ENCODE results near the gene PHACTR2. TPM values are rescaled to one million over a fixed set of nuclear protein-coding genes. Genes with fewer than 3 reads are reported as not detected.

PHACTR2 gene
- total RNA-seq, 2 donors from 2014 or later = 24.3 to 30.6 TPM

DNA sequence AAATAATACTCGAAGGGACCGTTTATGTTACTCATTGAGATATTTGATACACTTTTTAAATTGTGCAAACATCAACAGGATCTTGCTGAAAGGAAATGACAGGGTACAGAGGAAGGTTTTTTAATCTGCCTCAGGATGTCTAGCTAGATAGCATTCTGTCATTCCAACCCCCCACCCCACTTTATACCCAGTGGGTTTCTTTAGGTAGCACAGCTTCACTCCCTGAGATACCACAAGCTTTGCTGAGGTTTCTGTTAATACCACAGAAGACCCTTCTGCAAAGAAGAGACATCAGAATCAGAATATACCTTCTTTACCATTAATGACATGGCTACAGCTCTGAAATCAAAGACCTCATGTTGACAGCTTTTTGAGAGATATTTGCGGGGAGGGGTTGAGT lies 1.3 kb downstream of the PHACTR2 start:
- Mint-ChIP-seq H3K27ac (peak overlapping the region; percentile 80), H3K4me1 (ENCODE audit: low read depth) (peaks cover 22% of the 10 kb centered on the region)
- ATAC-seq (replicated peaks in 1 of 2) = no peak

DNA sequence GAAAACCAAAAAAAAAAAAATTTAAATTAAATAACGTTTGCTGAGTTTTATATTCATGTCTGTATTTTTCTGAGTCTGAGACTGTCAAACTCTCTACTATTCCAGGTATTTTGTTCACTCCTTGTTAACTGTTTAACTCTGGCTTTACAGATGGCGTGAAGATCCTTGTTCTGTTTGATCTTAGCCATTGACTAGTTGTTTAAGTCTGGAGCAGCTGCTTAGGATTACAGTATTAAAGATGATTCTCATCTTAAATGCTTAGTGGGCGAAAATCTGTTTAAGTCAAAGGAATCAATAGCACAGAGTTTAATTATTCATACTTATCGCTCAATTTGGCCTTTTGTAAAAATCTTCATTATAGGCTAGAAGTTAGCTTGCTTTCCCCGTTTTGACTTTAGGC lies 2.4 kb downstream of the PHACTR2 start:
- no peak for ATAC-seq (replicated peaks in 1 of 2)
- Mint-ChIP-seq H3K4me1 (ENCODE audit: low read depth) (peaks cover 22% of the 10 kb centered on the region), H3K36me3 (ENCODE audit: insufficient read depth in 2 of 2) (peaks cover 2 to 5% of the 10 kb centered on the region in 2 donors), H3K27ac (no peak overlapping the region), H3K27me3 (ENCODE audit: low read depth) (peaks cover 10% of the 10 kb centered on the region), H3K9me3 (peaks cover 4% of the 10 kb centered on the region in 2 donors), H3K4me3 (no peak overlapping the region)
- no peak for DNase-seq

More for the DNA sequence above, 1.3 kb downstream of the PHACTR2 start:
- H3K36me3 Mint-ChIP-seq (ENCODE audit: insufficient read depth in 2 of 2) = peaks cover 2 to 5% of the 10 kb centered on the region in 2 donors
- peaks cover 4% of the 10 kb centered on the region in 2 donors for H3K9me3 Mint-ChIP-seq
- peaks cover 10% of the 10 kb centered on the region for H3K27me3 Mint-ChIP-seq (ENCODE audit: low read depth)
- no peak for DNase-seq
- H3K4me3 Mint-ChIP-seq = peak overlapping the region; percentile 80 to 92

DNA sequence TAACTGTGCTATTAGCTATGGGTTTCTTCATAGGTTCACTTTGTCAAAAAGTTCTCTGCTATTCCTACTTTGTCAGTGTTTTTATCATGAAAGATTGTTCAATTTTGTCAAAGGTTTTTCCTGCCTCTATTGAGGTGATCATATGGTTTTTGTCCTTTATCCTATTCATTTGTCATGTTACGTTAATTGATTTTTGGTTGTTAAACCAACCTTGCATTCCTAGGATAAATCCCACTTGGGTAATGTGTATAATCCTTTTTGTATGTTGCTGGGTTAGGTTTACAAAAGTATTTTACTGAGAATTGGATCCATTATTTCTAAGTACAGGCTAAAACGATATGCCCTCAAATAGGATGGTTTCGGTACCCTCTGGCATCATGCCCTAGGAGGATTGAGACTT lies 5.0 kb downstream of the PHACTR2 start:
- Mint-ChIP-seq H3K9me3 (peaks cover 4% of the 10 kb centered on the region in 2 donors), H3K4me3 (no peak overlapping the region), H3K36me3 (ENCODE audit: insufficient read depth in 2 of 2) (peaks cover 2 to 5% of the 10 kb centered on the region in 2 donors), H3K27me3 (ENCODE audit: low read depth) (peaks cover 10% of the 10 kb centered on the region), H3K4me1 (ENCODE audit: low read depth) (peaks cover 22% of the 10 kb centered on the region), H3K27ac (no peak overlapping the region)
- DNase-seq = no peak
- no peak for ATAC-seq (replicated peaks in 1 of 2)

DNA sequence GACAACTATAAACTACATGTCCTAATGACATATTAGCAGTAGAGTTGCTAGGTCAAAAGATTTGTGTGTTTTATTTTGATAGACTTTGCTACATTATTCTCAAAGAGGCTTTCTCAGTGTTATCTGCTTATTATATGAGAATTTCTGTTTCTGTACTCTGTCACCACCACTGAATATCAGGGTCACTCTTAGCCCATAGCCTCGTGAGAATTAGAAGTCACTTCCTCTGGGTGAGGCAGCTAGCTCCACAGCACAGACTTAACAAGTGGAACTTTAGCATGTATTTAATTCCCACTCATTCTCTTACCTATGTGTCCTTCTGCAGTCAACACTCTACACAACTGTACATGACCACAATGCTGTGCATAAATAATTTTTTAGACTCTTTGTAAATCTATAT lies 6.7 kb downstream of the PHACTR2 start:
- Mint-ChIP-seq H3K4me1 (ENCODE audit: low read depth) (peaks cover 20% of the 10 kb centered on the region), H3K9me3 (peaks cover 4% of the 10 kb centered on the region in 2 donors), H3K27ac (no peak overlapping the region), H3K27me3 (ENCODE audit: low read depth) (peaks cover under 1% of the 10 kb centered on the region), H3K36me3 (ENCODE audit: insufficient read depth in 2 of 2) (peaks cover 2 to 5% of the 10 kb centered on the region in 2 donors), H3K4me3 (no peak overlapping the region)
- ATAC-seq (replicated peaks in 1 of 2) = no peak
- no peak for DNase-seq

DNA sequence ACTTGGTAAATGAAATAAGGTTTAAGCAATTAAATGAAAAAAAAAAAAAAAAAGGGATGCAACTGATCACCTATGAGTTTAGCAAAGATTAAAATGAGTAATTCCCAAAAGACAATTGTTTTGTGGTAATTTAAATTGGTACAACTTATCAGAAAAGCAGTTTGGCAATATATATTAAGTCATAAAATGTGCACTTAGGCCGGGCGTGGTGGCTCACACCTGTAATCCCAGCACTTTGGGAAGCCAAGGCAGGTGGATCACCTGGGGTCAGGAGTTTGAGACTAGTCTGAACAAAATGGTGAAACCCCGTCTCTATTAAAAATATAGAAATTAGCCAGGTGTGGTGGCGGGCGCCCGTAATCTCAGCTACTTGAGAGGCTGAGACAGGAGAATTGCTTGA lies 7.9 kb downstream of the PHACTR2 start:
- no peak for DNase-seq
- H3K27me3 Mint-ChIP-seq (ENCODE audit: low read depth) = no peaks in the 10 kb centered on the region
- H3K4me1 Mint-ChIP-seq (ENCODE audit: low read depth) = peaks cover 24% of the 10 kb centered on the region
- H3K4me3 Mint-ChIP-seq = no peak overlapping the region
- no peak overlapping the region for H3K27ac Mint-ChIP-seq
- H3K36me3 Mint-ChIP-seq (ENCODE audit: insufficient read depth in 2 of 2) = peaks cover 2 to 5% of the 10 kb centered on the region in 2 donors
- no peak for ATAC-seq (replicated peaks in 1 of 2)
- H3K9me3 Mint-ChIP-seq = peaks cover 4% of the 10 kb centered on the region in 2 donors

DNA sequence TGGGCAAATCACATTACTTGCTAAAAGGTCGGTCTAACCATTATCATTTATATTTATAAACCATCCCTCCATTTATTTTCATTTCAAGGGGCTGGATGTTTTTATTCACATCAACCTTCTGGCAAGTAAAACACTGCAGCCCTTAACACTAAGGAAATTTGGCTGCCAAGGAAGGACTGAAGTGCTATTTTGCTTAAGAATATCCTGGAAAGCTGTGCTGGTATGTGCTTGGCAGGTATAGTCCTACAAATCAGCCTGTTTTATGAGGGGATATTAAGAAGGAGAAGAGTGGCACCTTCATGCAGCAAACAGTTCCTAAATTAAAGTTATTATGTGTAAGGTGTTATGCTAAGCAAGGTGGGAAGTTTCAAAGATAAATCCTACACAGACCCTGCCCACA lies 9.8 kb downstream of the PHACTR2 start:
- DNase-seq (no peak), ATAC-seq (replicated peaks in 1 of 2) (no peak)
- Mint-ChIP-seq H3K4me1 (ENCODE audit: low read depth) (peaks cover 20% of the 10 kb centered on the region), H3K36me3 (ENCODE audit: insufficient read depth in 2 of 2) (peaks cover 2 to 5% of the 10 kb centered on the region in 2 donors), H3K4me3 (no peak overlapping the region), H3K9me3 (peaks cover 3 to 4% of the 10 kb centered on the region in 2 donors), H3K27ac (no peak overlapping the region), H3K27me3 (ENCODE audit: low read depth) (no peaks in the 10 kb centered on the region)

DNA sequence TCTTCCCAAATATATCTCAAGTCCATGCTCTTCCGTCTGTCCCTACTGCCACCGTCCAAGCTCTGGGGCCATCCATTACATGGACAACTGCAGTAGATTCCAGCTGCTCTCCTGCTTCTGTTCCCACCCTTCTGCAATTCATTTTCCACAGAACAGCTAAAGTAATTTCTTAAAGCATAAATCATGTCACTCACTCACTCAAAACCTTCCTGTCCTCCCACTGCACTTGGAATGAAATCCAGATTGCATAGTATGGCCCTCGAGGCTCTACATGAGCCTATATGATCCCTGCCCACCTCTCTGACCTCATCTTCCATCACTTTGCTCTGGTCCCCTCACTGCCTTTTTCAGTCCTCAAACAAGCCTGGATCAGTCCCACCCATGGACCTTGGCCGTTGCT lies 10.9 kb downstream of the PHACTR2 start:
- Mint-ChIP-seq H3K9me3 (no peaks in the 10 kb centered on the region), H3K27ac (no peak overlapping the region), H3K4me3 (no peak overlapping the region)

DNA sequence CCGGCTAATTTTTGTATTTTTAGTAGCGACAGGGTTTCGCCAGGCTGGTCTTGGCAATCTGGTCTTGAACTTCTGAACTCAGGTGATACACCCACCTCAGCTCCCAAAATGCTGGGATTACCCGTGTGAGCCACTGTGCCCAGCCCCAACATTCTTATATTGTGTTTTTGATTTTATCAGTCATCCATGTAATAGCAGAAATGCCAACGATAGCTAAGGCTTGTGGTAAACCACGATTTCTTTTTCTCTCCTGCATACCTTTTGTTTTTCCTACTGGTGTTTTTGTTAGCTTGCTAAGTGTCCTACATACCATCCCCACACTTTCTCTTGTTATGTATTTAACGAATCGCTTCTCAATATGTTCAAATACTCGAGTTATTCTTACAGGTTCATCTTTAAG lies 12.1 kb downstream of the PHACTR2 start:
- Mint-ChIP-seq H3K4me3 (no peak overlapping the region), H3K36me3 (ENCODE audit: insufficient read depth in 2 of 2) (no peaks in the 10 kb centered on the region), H3K27me3 (ENCODE audit: low read depth) (no peaks in the 10 kb centered on the region), H3K9me3 (no peaks in the 10 kb centered on the region), H3K27ac (no peak overlapping the region), H3K4me1 (ENCODE audit: low read depth) (peaks cover 33% of the 10 kb centered on the region)
- DNase-seq (no peak), ATAC-seq (replicated peaks in 1 of 2) (no peak)

More for the DNA sequence above, 10.9 kb downstream of the PHACTR2 start:
- DNase-seq (no peak), ATAC-seq (replicated peaks in 1 of 2) (no peak)
- H3K4me1 Mint-ChIP-seq (ENCODE audit: low read depth) = peaks cover 21% of the 10 kb centered on the region
- no peaks in the 10 kb centered on the region for H3K27me3 Mint-ChIP-seq (ENCODE audit: low read depth)
- H3K36me3 Mint-ChIP-seq (ENCODE audit: insufficient read depth in 2 of 2) = no peaks in the 10 kb centered on the region

DNA sequence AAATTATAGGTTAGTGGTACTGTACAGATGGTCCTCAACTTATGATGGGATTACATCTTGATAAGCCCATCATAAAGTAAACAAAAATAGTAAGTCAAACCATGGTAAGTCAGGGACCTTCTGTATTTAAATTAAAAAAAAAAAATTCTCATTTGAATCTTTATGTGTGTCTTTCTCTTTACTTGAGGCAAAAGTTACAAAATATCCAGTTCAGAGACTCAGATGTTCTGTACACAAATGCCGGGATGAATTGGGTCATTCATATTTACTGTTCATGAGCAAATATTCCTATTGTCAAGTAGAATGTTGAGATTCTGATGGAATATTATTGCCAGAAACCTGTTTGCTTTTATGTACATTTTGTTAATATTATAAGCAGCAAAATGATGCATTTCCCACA lies 13.4 kb downstream of the PHACTR2 start:
- ATAC-seq (replicated peaks in 1 of 2) = no peak
- H3K36me3 Mint-ChIP-seq (ENCODE audit: insufficient read depth in 2 of 2) = no peaks in the 10 kb centered on the region
- no peak overlapping the region for H3K27ac Mint-ChIP-seq
- no peaks in the 10 kb centered on the region for H3K9me3 Mint-ChIP-seq
- H3K27me3 Mint-ChIP-seq (ENCODE audit: low read depth) = no peaks in the 10 kb centered on the region
- peaks cover 46% of the 10 kb centered on the region for H3K4me1 Mint-ChIP-seq (ENCODE audit: low read depth)
- no peak for DNase-seq
- no peak overlapping the region for H3K4me3 Mint-ChIP-seq

DNA sequence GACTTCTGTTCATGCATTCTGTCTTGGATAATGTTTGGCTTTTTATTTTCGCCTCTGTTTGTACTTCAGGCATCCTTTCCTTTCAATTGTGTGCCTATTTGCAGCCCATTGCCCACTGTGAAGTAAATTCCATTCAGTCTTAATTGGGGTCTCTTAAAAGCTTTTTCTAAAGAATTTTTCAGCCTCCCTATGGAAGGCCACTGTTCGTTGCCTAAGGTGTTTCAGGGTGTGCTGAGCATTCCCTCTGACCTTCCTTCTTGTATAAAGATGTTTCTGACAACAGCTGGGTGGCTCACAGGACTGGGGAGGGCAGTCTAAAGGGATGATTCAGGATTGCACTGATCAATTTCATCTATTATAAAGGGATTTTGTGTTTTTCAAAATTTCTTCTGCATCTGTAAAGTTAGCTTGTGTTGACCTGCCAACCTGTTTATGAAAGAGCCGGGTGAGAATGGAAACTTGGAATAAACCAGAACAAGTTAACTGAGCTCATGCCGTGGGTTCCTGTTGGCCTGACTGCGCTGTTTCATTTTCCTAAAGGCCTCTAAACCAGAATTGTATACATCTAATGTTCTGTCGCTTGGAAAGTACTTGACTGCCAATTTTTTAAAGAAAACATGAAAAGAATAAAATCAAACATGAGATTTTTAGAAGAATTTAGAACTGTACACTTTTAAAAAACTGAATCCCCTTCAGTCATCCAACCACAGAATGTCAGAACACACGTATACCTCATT lies 14.3 kb downstream of the PHACTR2 start:
- Mint-ChIP-seq H3K9me3 (no peaks in the 10 kb centered on the region), H3K27ac (no peak overlapping the region), H3K36me3 (ENCODE audit: insufficient read depth in 2 of 2) (no peaks in the 10 kb centered on the region), H3K4me1 (ENCODE audit: low read depth) (peaks cover 51% of the 10 kb centered on the region), H3K27me3 (ENCODE audit: low read depth) (no peaks in the 10 kb centered on the region), H3K4me3 (no peak overlapping the region)
- DNase-seq = no peak
- no peak for ATAC-seq (replicated peaks in 1 of 2)

DNA sequence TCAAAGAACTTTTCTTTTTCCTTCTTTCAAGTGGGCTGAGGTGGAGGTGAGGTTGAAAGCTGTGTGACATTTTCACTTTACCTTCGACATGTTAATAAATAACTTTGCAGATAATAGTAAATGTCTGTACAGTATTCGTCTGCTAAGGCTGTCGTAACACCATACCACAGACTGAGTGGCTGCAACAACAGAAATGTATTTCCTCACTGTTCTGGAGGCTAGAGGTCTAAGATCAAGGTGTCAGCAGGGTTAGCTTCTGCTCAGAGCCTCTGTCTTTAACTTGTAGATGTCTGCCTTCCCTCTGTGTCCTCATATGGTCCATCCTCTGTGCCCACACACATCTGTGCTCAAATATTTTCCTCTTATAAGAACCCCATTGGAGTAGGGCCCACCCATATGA lies 14.9 kb downstream of the PHACTR2 start:
- H3K27me3 Mint-ChIP-seq (ENCODE audit: low read depth) = no peaks in the 10 kb centered on the region
- ATAC-seq (replicated peaks in 1 of 2) = no peak

DNA sequence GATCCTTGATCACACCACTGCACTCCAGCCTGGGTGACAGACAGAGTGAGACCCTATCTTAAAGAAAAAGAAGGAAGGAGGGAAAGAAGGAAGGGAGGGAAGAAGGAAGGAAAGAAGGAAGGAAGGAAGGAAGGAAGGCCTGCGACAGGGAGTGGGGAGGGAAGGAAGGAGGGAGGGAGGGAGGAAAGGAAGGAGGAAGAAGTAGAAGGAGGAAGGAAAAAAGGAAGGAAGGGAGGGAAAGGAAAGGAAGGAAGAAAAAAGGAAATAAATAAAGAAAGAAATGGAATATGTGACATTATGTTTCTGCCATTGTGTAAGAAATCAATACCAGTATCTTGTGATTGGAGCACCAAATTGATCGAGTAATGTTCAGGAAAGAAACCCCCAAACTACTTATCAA lies 16.2 kb downstream of the PHACTR2 start:
- Mint-ChIP-seq H3K27ac (no peak overlapping the region), H3K4me3 (peak overlapping the region in 1 of 2 donors; percentile 58), H3K36me3 (ENCODE audit: insufficient read depth in 2 of 2) (no peaks in the 10 kb centered on the region), H3K4me1 (ENCODE audit: low read depth) (peaks cover 47% of the 10 kb centered on the region), H3K9me3 (no peaks in the 10 kb centered on the region), H3K27me3 (ENCODE audit: low read depth) (no peaks in the 10 kb centered on the region)
- no peak for DNase-seq
- ATAC-seq (replicated peaks in 1 of 2) = no peak

More for the DNA sequence above, 14.9 kb downstream of the PHACTR2 start:
- no peaks in the 10 kb centered on the region for H3K9me3 Mint-ChIP-seq
- no peaks in the 10 kb centered on the region for H3K36me3 Mint-ChIP-seq (ENCODE audit: insufficient read depth in 2 of 2)
- no peak for DNase-seq
- H3K27ac Mint-ChIP-seq = no peak overlapping the region
- H3K4me3 Mint-ChIP-seq = no peak overlapping the region
- peaks cover 51% of the 10 kb centered on the region for H3K4me1 Mint-ChIP-seq (ENCODE audit: low read depth)

DNA sequence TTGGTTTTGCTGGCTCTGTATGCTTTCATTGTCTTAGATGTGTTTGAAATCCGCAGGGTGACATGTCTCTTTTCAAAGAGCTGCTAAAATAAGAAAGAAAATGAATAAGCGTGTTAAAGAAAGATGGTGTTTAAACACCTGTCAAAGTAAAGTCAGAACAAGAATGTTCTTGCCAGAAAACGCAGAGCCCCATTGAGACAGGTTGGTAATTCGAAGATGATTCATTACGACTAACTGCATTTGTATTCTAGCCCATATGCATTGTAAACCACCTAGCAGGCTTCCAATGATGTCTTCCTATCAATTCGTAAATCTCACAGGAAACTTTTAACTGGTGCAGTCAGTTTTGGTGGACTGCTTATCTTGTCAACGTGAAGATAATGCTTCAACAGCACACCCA lies 16.8 kb downstream of the PHACTR2 start:
- peak overlapping the region; percentile 56 for H3K27ac Mint-ChIP-seq

More for the DNA sequence above, 16.8 kb downstream of the PHACTR2 start:
- H3K9me3 Mint-ChIP-seq = no peaks in the 10 kb centered on the region
- peaks cover 0 to 2% of the 10 kb centered on the region in 2 donors for H3K36me3 Mint-ChIP-seq (ENCODE audit: insufficient read depth in 2 of 2)
- H3K27me3 Mint-ChIP-seq (ENCODE audit: low read depth) = no peaks in the 10 kb centered on the region
- ATAC-seq (replicated peaks in 1 of 2) (peak; percentile 95 to 98), DNase-seq (peak; percentile 16 to 34)
- peaks cover 42% of the 10 kb centered on the region for H3K4me1 Mint-ChIP-seq (ENCODE audit: low read depth)
- H3K4me3 Mint-ChIP-seq = peak overlapping the region; percentile 13 to 58
